A549 (cell line): ENCODE data around the gene PHOX2A.

Experiments
- CBX2 ChIP-seq: fragments of 200-600 bp; sonication (generic); IDR thresholded peaks from 2 replicates; pipeline ENCODE4 v1.6.1; 2016; ENCODE audit warnings: low read depth, mild to moderate bottlenecking, borderline replicate concordance
- CHD4 ChIP-seq: fragments of 200-600 bp; sonication (generic); IDR thresholded peaks from 2 replicates; pipeline ENCODE4 v1.6.1; 2016; ENCODE audit warnings: antibody characterized with exemption, mild to moderate bottlenecking, borderline replicate concordance
- CTCF ChIP-seq: fragments of >200 bp; sonication (Bioruptor Twin); formaldehyde crosslinking; IDR thresholded peaks from 3 replicates; pipeline ENCODE4 v1.5.1; 2016
- EP300 ChIP-seq, 2 experiments: fragments of >200 bp; sonication (Bioruptor Twin); formaldehyde crosslinking; IDR thresholded peaks; 2 replicates in 1 of 2; 3 replicates in 1 of 2; pipeline ENCODE4 v1.6.1; 2016 to 2017
- MAX ChIP-seq: IDR thresholded peaks from 2 replicates; pipeline ENCODE4 v1.6.1; 2012
- NFE2L2 ChIP-seq: fragments of 150-350 bp; conservative IDR thresholded peaks from 2 replicates; pipeline ENCODE4 v1.6.1; 2014; ENCODE audit warnings: low read length
- RFX5 ChIP-seq: fragments of 450-650 bp; IDR thresholded peaks from 2 replicates; pipeline ENCODE4 v1.7.1; 2014; ENCODE audit warnings: antibody characterized with exemption, mild to moderate bottlenecking, moderate library complexity
- SREBF2 ChIP-seq: fragments of 450-650 bp; IDR thresholded peaks from 2 replicates; pipeline ENCODE4 v1.6.1; 2014; ENCODE audit warnings: mild to moderate bottlenecking, moderate library complexity

GRCh38 chr11:72195518-72196270 is 48.3 kb downstream of the PHOX2A start:
- TF ChIP-seq EP300 (IDR thresholded peaks at IDR 0.05) (no peak), SREBF2 (no peak), CTCF (no peak), CBX2 (no peak), RFX5 (no peak), MAX (no peak), CHD4 (no peak), NFE2L2 (no peak)
